Mesenchymal stem cell (in vitro differentiated cells and primary cell): ENCODE data around the gene PDP2.
A peak's percentile ranks its signal among the peaks of the same experiment; 100 is the strongest.

Experiments
- DNase-seq: peaks from one replicate; pipeline ENCODE4 v3.0.0-alpha.2; 2013
- H2AFZ ChIP-seq: one replicate; pipeline ENCODE4 v1.6.1; 2013; ENCODE audit warnings: low read depth, mild to moderate bottlenecking, control low read depth, inconsistent platforms, low read length, moderate library complexity
- H2AK5ac ChIP-seq: 2 replicates; pipeline ENCODE4 v1.6.1; 2013; ENCODE audit warnings: low read length, moderate library complexity, mild to moderate bottlenecking, inconsistent platforms; ENCODE audit not compliant: severe bottlenecking
- H2BK120ac ChIP-seq: one replicate; pipeline ENCODE4 v1.6.1; 2013; ENCODE audit warnings: low read depth, mild to moderate bottlenecking, inconsistent platforms, low read length, moderate library complexity
- H2BK12ac ChIP-seq, 2 experiments: one replicate each; pipeline ENCODE4 v1.6.1; 2013; ENCODE audit warnings: inconsistent platforms in 2 of 2, low read length in 2 of 2, mild to moderate bottlenecking in 2 of 2, moderate library complexity in 2 of 2, control low read depth in 1 of 2
- H2BK15ac ChIP-seq: one replicate; pipeline ENCODE4 v1.6.1; 2013; ENCODE audit warnings: mild to moderate bottlenecking, low read depth, inconsistent platforms; ENCODE audit not compliant: poor library complexity, severe bottlenecking
- H2BK5ac ChIP-seq: 2 replicates; pipeline ENCODE4 v1.6.1; 2013; ENCODE audit warnings: low read depth, mild to moderate bottlenecking, low read length, control low read depth, inconsistent platforms; ENCODE audit not compliant: poor library complexity, severe bottlenecking
- H3K14ac ChIP-seq, 2 experiments: one replicate each; pipeline ENCODE4 v1.6.1; 2013; ENCODE audit warnings: inconsistent platforms in 2 of 2, low read length in 2 of 2, control low read depth in 1 of 2, mild to moderate bottlenecking in 1 of 2, moderate library complexity in 1 of 2
- H3K18ac ChIP-seq, 2 experiments: one replicate each; pipeline ENCODE4 v1.6.1; 2013; ENCODE audit warnings: inconsistent platforms in 2 of 2, low read length in 2 of 2, control low read depth in 1 of 2, low read depth in 1 of 2, mild to moderate bottlenecking in 1 of 2
- H3K23ac ChIP-seq, 2 experiments: one replicate each; pipeline ENCODE4 v1.6.1; 2013; ENCODE audit warnings: inconsistent platforms in 2 of 2, low read length in 2 of 2, mild to moderate bottlenecking in 2 of 2, moderate library complexity in 2 of 2, control low read depth in 1 of 2
- H3K27ac ChIP-seq: 2 replicates; pipeline ENCODE4 v1.5.1; 2013; ENCODE audit warnings: mild to moderate bottlenecking, moderate library complexity, low read length, control low read depth, inconsistent platforms; ENCODE audit not compliant: poor library complexity, severe bottlenecking
- H3K27me3 ChIP-seq, 2 experiments: 2 replicates each; pipeline versions ENCODE4 v1.6.1 to v1.7.0; 2013; ENCODE audit warnings: low read length in 2 of 2, mild to moderate bottlenecking in 2 of 2, moderate library complexity in 2 of 2, control low read depth in 1 of 2, inconsistent platforms in 1 of 2; ENCODE audit not compliant: control insufficient read depth in 1 of 2, insufficient read depth in 1 of 2
- H3K36me3 ChIP-seq, 2 experiments: 2 replicates each; pipeline versions ENCODE4 v1.6.1 to v1.7.0; 2013; ENCODE audit warnings: low read length in 2 of 2, control low read depth in 1 of 2, inconsistent platforms in 1 of 2, low read depth in 1 of 2, mild to moderate bottlenecking in 1 of 2; ENCODE audit not compliant: insufficient read depth in 2 of 2, control insufficient read depth in 1 of 2
- H3K4ac ChIP-seq, 2 experiments: one replicate each; pipeline ENCODE4 v1.6.1; 2013; ENCODE audit warnings: inconsistent platforms in 2 of 2, low read length in 2 of 2, mild to moderate bottlenecking in 2 of 2, moderate library complexity in 2 of 2, control low read depth in 1 of 2, low read depth in 1 of 2
- H3K4me1 ChIP-seq: 2 replicates; pipeline ENCODE4 v1.6.1; 2013; ENCODE audit warnings: low read depth, low read length, control low read depth; ENCODE audit not compliant: control insufficient read depth, insufficient read depth
- H3K4me2 ChIP-seq: 2 replicates; pipeline ENCODE4 v1.6.1; 2013; ENCODE audit warnings: low read length, mild to moderate bottlenecking, inconsistent platforms; ENCODE audit not compliant: poor library complexity, severe bottlenecking
- H3K4me3 ChIP-seq, 2 experiments: 2 replicates each; pipeline versions ENCODE4 v1.5.1 to v1.7.0; 2013; ENCODE audit warnings: low read length in 2 of 2, mild to moderate bottlenecking in 2 of 2, control low read depth in 1 of 2, low read depth in 1 of 2; ENCODE audit not compliant: insufficient read depth in 1 of 2
- H3K79me1 ChIP-seq: replicated peaks from 2 replicates; pipeline ENCODE4 v1.6.1; 2013; ENCODE audit warnings: mild to moderate bottlenecking, control low read depth, low read length, inconsistent platforms; ENCODE audit not compliant: poor library complexity, severe bottlenecking
- H3K9ac ChIP-seq: 2 replicates; pipeline ENCODE4 v1.7.0; 2013; ENCODE audit warnings: mild to moderate bottlenecking, low read length, moderate library complexity
- H3K9me3 ChIP-seq: 2 replicates; pipeline ENCODE4 v1.7.0; 2013; ENCODE audit warnings: mild to moderate bottlenecking, low read length; ENCODE audit not compliant: control insufficient read depth
- H4K8ac ChIP-seq: one replicate; pipeline ENCODE4 v1.6.1; 2013; ENCODE audit warnings: inconsistent platforms, mild to moderate bottlenecking, low read length, moderate library complexity
- H4K91ac ChIP-seq: one replicate; pipeline ENCODE4 v1.6.1; 2013; ENCODE audit warnings: mild to moderate bottlenecking, low read length, inconsistent platforms
- WGBS: methylation state at CpG from one replicate; pipeline ENCODE4 v1.1.7; 2013; ENCODE audit warnings: mixed read lengths; 5-methylcytosine and 5-hydroxymethylcytosine counted together

PDP2 gene

DNA sequence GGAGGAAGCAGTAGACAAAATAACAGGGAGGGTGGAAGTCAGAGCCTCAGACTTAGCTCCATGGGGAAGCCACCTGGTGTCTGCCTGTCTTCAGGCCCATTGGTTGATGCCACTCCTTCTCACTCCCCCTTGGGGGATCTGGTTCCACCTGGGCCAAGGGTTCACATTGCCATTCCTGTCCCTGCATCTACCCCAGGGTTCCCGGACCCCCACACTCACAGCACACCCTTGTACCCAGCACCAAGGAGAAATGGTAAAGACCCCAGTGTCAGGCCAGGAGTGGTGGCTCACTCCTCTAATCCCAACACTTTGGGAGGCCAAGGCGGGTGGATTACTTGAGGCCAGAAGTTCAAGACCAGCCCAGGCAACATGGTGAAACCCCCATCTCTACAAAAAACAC lies 37.1 kb upstream of the PDP2 start:
- Histone ChIP-seq H3K27ac (no peak overlapping the region), H3K18ac (no peak overlapping the region), H3K27me3 (peaks cover 53 to 68% of the 10 kb centered on the region in 2 experiments), H3K14ac (no peak overlapping the region), H3K36me3 (peaks cover 0 to 5% of the 10 kb centered on the region in 2 experiments), H2BK15ac (no peak overlapping the region), H4K8ac (no peak overlapping the region), H3K4me1 (peaks cover 21% of the 10 kb centered on the region), H4K91ac (no peak overlapping the region), H3K79me1 (no peaks in the 10 kb centered on the region), H3K4me3 (no peak overlapping the region), H3K4me2 (no peak overlapping the region), H3K9me3 (no peaks in the 10 kb centered on the region), H3K23ac (no peak overlapping the region), H2BK120ac (no peak overlapping the region), H3K9ac (no peak overlapping the region), H2BK5ac (no peak overlapping the region), H3K4ac (no peak overlapping the region), H2AK5ac (no peak overlapping the region), H2BK12ac (no peak overlapping the region), H2AFZ (no peak overlapping the region)
- DNase-seq: no peak
- 86% methylated on average over 2 of the region's 2 CpGs for WGBS

DNA sequence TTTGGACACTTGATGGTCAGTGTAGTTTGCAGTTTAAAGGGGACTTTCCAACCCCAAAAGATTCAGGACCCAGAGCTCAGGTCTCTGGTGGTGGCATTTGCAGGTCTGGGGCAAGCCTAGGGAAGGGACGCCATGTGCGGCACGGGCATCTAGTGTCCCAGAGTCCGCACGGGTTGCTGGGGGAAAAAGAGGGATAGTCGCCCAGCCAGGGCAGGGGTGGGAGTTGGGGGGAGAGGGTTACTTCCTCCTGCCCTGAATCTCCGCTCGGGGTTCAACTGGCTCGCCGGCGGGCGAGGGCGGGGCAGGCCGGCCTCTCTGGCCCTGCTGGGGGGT lies 36.3 kb upstream of the PDP2 start:
- peak overlapping the region; percentile 100 for H3K4me2 ChIP-seq
- peaks cover 21% of the 10 kb centered on the region for H3K4me1 ChIP-seq
- no peak overlapping the region for H3K14ac ChIP-seq
- H3K18ac ChIP-seq: no peak overlapping the region
- H4K8ac ChIP-seq: no peak overlapping the region
- no peak overlapping the region for H2AK5ac ChIP-seq
- peak overlapping the region in 1 of 2 experiments; percentile 61 for H3K4me3 ChIP-seq
- H4K91ac ChIP-seq: no peak overlapping the region
- no peak overlapping the region for H2BK5ac ChIP-seq
- no peak for DNase-seq
- no peak overlapping the region for H3K27ac ChIP-seq
- H3K36me3 ChIP-seq: peaks cover 0 to 5% of the 10 kb centered on the region in 2 experiments
- H2AFZ ChIP-seq: no peak overlapping the region
- 12% methylated on average over 12 of the region's 14 CpGs for WGBS
- H3K4ac ChIP-seq: no peak overlapping the region
- peaks cover 58 to 76% of the 10 kb centered on the region in 2 experiments for H3K27me3 ChIP-seq
- H2BK12ac ChIP-seq: no peak overlapping the region
- H2BK15ac ChIP-seq: no peak overlapping the region
- no peak overlapping the region for H3K23ac ChIP-seq
- no peaks in the 10 kb centered on the region for H3K9me3 ChIP-seq
- H3K79me1 ChIP-seq: no peaks in the 10 kb centered on the region
- H2BK120ac ChIP-seq: no peak overlapping the region
- no peak overlapping the region for H3K9ac ChIP-seq

DNA sequence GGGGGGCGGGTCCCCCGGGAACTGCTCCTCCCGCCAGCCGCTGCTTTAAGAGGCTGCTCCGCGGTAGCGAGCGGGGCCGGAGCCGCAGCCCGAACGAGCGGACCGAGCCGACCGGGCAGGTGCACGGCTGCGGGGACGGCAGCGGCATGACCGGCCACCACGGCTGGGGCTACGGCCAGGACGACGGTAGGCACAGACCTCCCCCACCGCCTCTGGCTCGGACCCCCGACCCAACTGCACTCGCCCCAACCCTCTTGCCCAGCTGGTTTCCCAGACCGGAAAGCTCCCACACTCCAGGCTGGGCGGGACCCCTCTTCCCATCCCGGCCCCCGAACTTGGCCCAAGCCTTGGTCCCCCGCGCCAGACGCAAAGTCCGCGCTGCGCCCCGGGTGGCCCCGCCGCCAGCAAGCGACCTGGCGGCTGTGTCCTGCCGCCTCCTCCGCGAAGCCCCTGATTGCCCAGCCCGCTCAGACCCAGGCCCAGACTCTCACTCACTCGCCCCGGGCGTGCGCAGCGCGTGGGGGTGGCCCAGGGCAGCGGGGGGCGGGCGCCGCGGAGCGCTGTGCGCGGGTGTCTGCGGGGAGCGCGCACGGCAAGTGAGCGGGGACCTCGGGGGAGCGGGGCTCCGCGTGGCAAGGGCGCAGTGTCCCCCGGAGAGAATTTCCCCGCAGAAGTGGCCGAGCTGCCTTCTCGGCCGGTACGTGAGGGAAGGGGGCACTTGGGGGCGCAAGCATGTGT lies 35.8 kb upstream of the PDP2 start, which contains the start of gene CA7:
TSS of gene CA7 (plus strand) at position 73 of the 738 bp plus-strand sequence. CDS start at position 147, 74 bp downstream.
- Histone ChIP-seq H2BK120ac (no peak within 1 kb of the TSS), H3K4me1 (peaks cover 21% of the 10 kb centered on the region), H2AK5ac (no peak within 1 kb of the TSS), H3K9me3 (no peaks in the 10 kb centered on the region), H3K23ac (peak within 1 kb of the TSS; percentile 2 to 87), H3K27ac (no peak within 1 kb of the TSS), H3K4me2 (peak within 1 kb of the TSS; percentile 100), H3K4ac (peak within 1 kb of the TSS in 1 of 2 experiments; percentile 28), H3K18ac (peak within 1 kb of the TSS in 1 of 2 experiments; percentile 42), H2BK15ac (no peak within 1 kb of the TSS), H2BK12ac (no peak within 1 kb of the TSS), H2BK5ac (no peak within 1 kb of the TSS), H3K79me1 (no peaks in the 10 kb centered on the region), H4K91ac (no peak within 1 kb of the TSS), H3K9ac (peak within 1 kb of the TSS; percentile 36), H3K14ac (peak within 1 kb of the TSS in 1 of 2 experiments; percentile 46), H3K27me3 (peaks cover 63 to 81% of the 10 kb centered on the region in 2 experiments), H2AFZ (no peak within 1 kb of the TSS), H3K36me3 (peaks cover 0 to 5% of the 10 kb centered on the region in 2 experiments), H3K4me3 (peak within 1 kb of the TSS; percentile 61 to 71), H4K8ac (peak within 1 kb of the TSS; percentile 13)
- WGBS: 2% methylated on average over 71 of the region's 79 CpGs
- no peak for DNase-seq

DNA sequence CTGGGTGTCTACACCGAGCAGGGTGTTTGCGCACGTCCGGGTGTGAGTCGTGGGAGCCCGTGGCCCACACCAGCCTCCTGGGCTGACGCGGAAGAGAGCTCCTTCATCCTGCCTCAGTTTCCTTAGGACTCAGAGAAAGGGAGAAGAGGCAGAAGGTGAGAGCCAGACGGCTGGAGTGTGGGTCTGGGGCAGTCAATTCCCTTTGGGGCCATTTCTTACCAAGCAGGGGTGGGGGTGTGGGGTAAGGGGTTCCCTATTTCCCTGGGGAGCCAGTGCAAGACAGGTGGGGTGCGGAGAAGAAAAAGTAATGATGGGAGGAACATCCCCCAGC lies 35.3 kb upstream of the PDP2 start:
- WGBS: 41% methylated on average over 10 of the region's 10 CpGs
- no peaks in the 10 kb centered on the region for H3K79me1 ChIP-seq
- peaks cover 0 to 5% of the 10 kb centered on the region in 2 experiments for H3K36me3 ChIP-seq
- H3K9me3 ChIP-seq: no peaks in the 10 kb centered on the region
- H2AK5ac ChIP-seq: no peak overlapping the region
- H2BK120ac ChIP-seq: no peak overlapping the region
- no peak overlapping the region for H2AFZ ChIP-seq
- no peak overlapping the region for H3K27ac ChIP-seq
- no peak overlapping the region for H3K18ac ChIP-seq
- peaks cover 21% of the 10 kb centered on the region for H3K4me1 ChIP-seq
- peaks cover 64 to 81% of the 10 kb centered on the region in 2 experiments for H3K27me3 ChIP-seq
- peak overlapping the region; percentile 36 for H3K9ac ChIP-seq
- H4K8ac ChIP-seq: no peak overlapping the region
- DNase-seq: no peak
- H3K4me3 ChIP-seq: peak overlapping the region; percentile 61 to 71
- H2BK15ac ChIP-seq: no peak overlapping the region
- peak overlapping the region in 1 of 2 experiments; percentile 46 for H3K14ac ChIP-seq
- peak overlapping the region; percentile 100 for H3K4me2 ChIP-seq
- H3K23ac ChIP-seq: no peak overlapping the region
- H2BK5ac ChIP-seq: no peak overlapping the region
- no peak overlapping the region for H3K4ac ChIP-seq
- no peak overlapping the region for H4K91ac ChIP-seq
- no peak overlapping the region for H2BK12ac ChIP-seq
